Mesenchymal stem cell (in vitro differentiated cells and primary cell): ENCODE measurements around the gene SLC25A17. TPM values are rescaled to one million over a fixed set of nuclear protein-coding genes. Genes with fewer than 3 reads are reported as not detected.

ENCODE experiments used
- small RNA-seq: library from polyadenylated mRNA; stranded (forward); fragments of <200 nt; extraction: miRNeasy Mini kit (QIAGEN cat#:217004); gene quantifications from one replicate; pipeline ENCODE3, GENCODE V24; 2013; ENCODE audit warnings: low read depth

The SLC25A17 gene

Small RNAs within 50 kb of the gene (small RNA-seq; reads per million reads assigned to genes)
- gene JTBP1 (not detected), gene MIR4766 (1.7 reads per million)
